ENCODE measurements around the gene INF2.

Gene INF2

GRCh38 chr14:104689109-104689880 is at the start of gene INF2:
TSS of gene INF2 (plus strand) at chr14:104689618. CDS start at chr14:104701366, 11,748 bp downstream.
- no peak for TF ChIP-seq CTCF (IDR thresholded peaks at IDR 0.05; ENCODE audit: low read depth, low read length)
- H3K4me3 ChIP-seq (ENCODE audit: low read depth, low read length) = peak within 1 kb of the TSS; percentile 90

GRCh38 chr14:104639885-104640548 is 49.4 kb upstream of the INF2 start:
- no peak overlapping the region for H3K4me3 ChIP-seq (ENCODE audit: low read depth, low read length)
- TF ChIP-seq CTCF (IDR thresholded peaks at IDR 0.05; ENCODE audit: low read depth, low read length) = peak; percentile 95

- TF ChIP-seq CTCF (IDR thresholded peaks at IDR 0.05; ENCODE audit: low read depth, low read length) = no peak
- H3K4me3 ChIP-seq (ENCODE audit: low read depth, low read length) = no peak overlapping the region
Observed at GRCh38 chr14:104640681-104641080, 48.7 kb upstream of the INF2 start.

- TF ChIP-seq CTCF (IDR thresholded peaks at IDR 0.05; ENCODE audit: low read depth, low read length) = no peak
- H3K4me3 ChIP-seq (ENCODE audit: low read depth, low read length) = no peak overlapping the region
Observed at GRCh38 chr14:104641753-104642539, 47.5 kb upstream of the INF2 start.

- H3K4me3 ChIP-seq (ENCODE audit: low read depth, low read length) = no peak overlapping the region
- no peak for TF ChIP-seq CTCF (IDR thresholded peaks at IDR 0.05; ENCODE audit: low read depth, low read length)
Observed at GRCh38 chr14:104642540-104642868, 46.9 kb upstream of the INF2 start.

GRCh38 chr14:104643306-104643705 is 46.1 kb upstream of the INF2 start:
- no peak overlapping the region for H3K4me3 ChIP-seq (ENCODE audit: low read depth, low read length)
- no peak for TF ChIP-seq CTCF (IDR thresholded peaks at IDR 0.05; ENCODE audit: low read depth, low read length)
